K562 (cell line): Measurements from ENCODE around the gene CGGBP1. TPM values are rescaled to one million over a fixed set of nuclear protein-coding genes. Genes with fewer than 3 reads are reported as not detected.

Experiments
- ARID1B ChIP-seq: fragments of 450-650 bp; IDR thresholded peaks from 2 replicates; pipeline ENCODE4 v1.6.1; 2016; ENCODE audit warnings: antibody characterized with exemption, mild to moderate bottlenecking, inconsistent platforms
- BRD9 ChIP-seq: fragments of 450-650 bp; IDR thresholded peaks from 2 replicates; pipeline ENCODE4 v1.6.1; 2018; ENCODE audit warnings: low read depth; ENCODE audit not compliant: partially characterized antibody
- CEBPB ChIP-seq: fragments of 450-650 bp; IDR thresholded peaks from 2 replicates; pipeline ENCODE4 v1.6.1; 2016; ENCODE audit warnings: missing genetic modification characterization, missing compliant biosample characterization
- CEBPG ChIP-seq, 3 experiments: fragments of 200-800 bp in 1 of 3; sonication (Bioruptor generic) in 1 of 3; sonication (generic) in 1 of 3; formaldehyde crosslinking in 1 of 3; IDR thresholded peaks in 2 of 3; conservative IDR thresholded peaks in 1 of 3; 2 replicates each; pipeline versions ENCODE4 v1.6.1 to v1.8.0; 2016 to 2022; ENCODE audit warnings: missing compliant biosample characterization in 2 of 3, missing genetic modification characterization in 2 of 3, mild to moderate bottlenecking in 1 of 3, missing genetic modification reagents in 1 of 3
- CREB3 ChIP-seq: fragments of 450-650 bp; conservative IDR thresholded peaks from 2 replicates; pipeline ENCODE4 v1.6.1; 2016; ENCODE audit warnings: missing genetic modification characterization, low read depth, mild to moderate bottlenecking, missing compliant biosample characterization, moderate library complexity
- GATA2 ChIP-seq: sonication (generic); formaldehyde crosslinking; IDR thresholded peaks from 2 replicates; pipeline ENCODE4 v1.4.0; 2020; ENCODE audit warnings: mild to moderate bottlenecking, missing genetic modification reagents
- ILF3 ChIP-seq: fragments of 450-650 bp; IDR thresholded peaks from 2 replicates; pipeline ENCODE4 v1.6.1; 2018; ENCODE audit warnings: antibody characterized with exemption, mild to moderate bottlenecking, moderate library complexity, borderline replicate concordance
- MCM5 ChIP-seq: fragments of 450-650 bp; IDR thresholded peaks from 2 replicates; pipeline ENCODE4 v1.6.1; 2016; ENCODE audit warnings: low read depth
- MYNN ChIP-seq, 2 experiments: sonication (generic); formaldehyde crosslinking in 1 of 2; IDR thresholded peaks; 2 replicates each; pipeline versions ENCODE4 v1.5.0 to v1.6.1; 2016 to 2020; ENCODE audit warnings: antibody characterized with exemption in 1 of 2, missing genetic modification reagents in 1 of 2
- NFIC ChIP-seq: fragments of 450-650 bp; IDR thresholded peaks from 2 replicates; pipeline ENCODE4 v1.6.1; 2017; ENCODE audit warnings: mild to moderate bottlenecking, inconsistent platforms
- POLR2AphosphoS2 ChIP-seq: IDR thresholded peaks from 2 replicates; pipeline ENCODE4 v1.6.1; 2012; ENCODE audit warnings: low read length, improper control_type of control experiment
- SREBF2 ChIP-seq: sonication (generic); formaldehyde crosslinking; IDR thresholded peaks from 2 replicates; pipeline ENCODE4 v1.4.0; 2020; ENCODE audit warnings: mild to moderate bottlenecking, missing genetic modification reagents
- SRSF9 ChIP-seq: fragments of 200-400 bp; formaldehyde crosslinking; IDR thresholded peaks from 2 replicates; pipeline ENCODE4 v1.6.1; 2017; ENCODE audit warnings: low read depth, low read length, borderline replicate concordance
- TEAD2 ChIP-seq: fragments of 450-650 bp; IDR thresholded peaks from 2 replicates; pipeline ENCODE4 v1.6.1; 2016; ENCODE audit warnings: missing genetic modification characterization, control low read depth, missing compliant biosample characterization
- TGIF2 ChIP-seq: sonication (generic); formaldehyde crosslinking; IDR thresholded peaks from 2 replicates; pipeline ENCODE4 v1.8.1; 2022; ENCODE audit warnings: mild to moderate bottlenecking, missing genetic modification reagents, moderate library complexity
- THRA ChIP-seq: fragments of 450-650 bp; IDR thresholded peaks from 2 replicates; pipeline ENCODE4 v1.6.1; 2017; ENCODE audit warnings: mild to moderate bottlenecking, moderate library complexity
- VEZF1 ChIP-seq: fragments of 200-800 bp; sonication (Bioruptor generic); IDR thresholded peaks from 2 replicates; pipeline ENCODE4 v1.6.1; 2017; ENCODE audit warnings: missing genetic modification characterization, missing compliant biosample characterization
- WHSC1 ChIP-seq: IDR thresholded peaks from one replicate; pipeline ENCODE4 v1.6.1; 2012; ENCODE audit warnings: low read length, control low read depth, inconsistent platforms
- ZBTB1 ChIP-seq: sonication (generic); formaldehyde crosslinking; IDR thresholded peaks from 2 replicates; pipeline ENCODE4 v1.8.1; 2023; ENCODE audit warnings: missing genetic modification reagents, low read depth, mild to moderate bottlenecking, borderline replicate concordance
- ZBTB2 ChIP-seq: fragments of 450-650 bp; IDR thresholded peaks from 2 replicates; pipeline ENCODE4 v1.6.1; 2016; ENCODE audit warnings: antibody characterized with exemption
- ZBTB8A ChIP-seq: fragments of 450-650 bp; IDR thresholded peaks from 2 replicates; pipeline ENCODE4 v1.6.1; 2018; ENCODE audit warnings: mild to moderate bottlenecking, moderate library complexity; ENCODE audit not compliant: partially characterized antibody
- ZNF696 ChIP-seq: fragments of 250-450 bp; sonication (Bioruptor Pico); conservative IDR thresholded peaks from 2 replicates; pipeline ENCODE4 v1.4.0; 2020; ENCODE audit warnings: mild to moderate bottlenecking, moderate library complexity
- ZNF707 ChIP-seq: fragments of 250-450 bp; sonication (Bioruptor Pico); conservative IDR thresholded peaks from 2 replicates; pipeline ENCODE4 v1.8.0; 2022; ENCODE audit warnings: inconsistent platforms, mild to moderate bottlenecking, moderate library complexity
- ZNF764 ChIP-seq: fragments of 250-450 bp; sonication (Bioruptor Pico); IDR thresholded peaks from 2 replicates; pipeline ENCODE4 v1.4.0; 2020; ENCODE audit warnings: low read depth, mild to moderate bottlenecking, moderate library complexity
- polyA plus RNA-seq, 8 experiments: library from polyadenylated mRNA; depleted of rRNA in 4 of 8; stranded (reverse) in 5 of 8; unstranded in 3 of 8; fragments of >200 nt; fragmentation: Nextera tagmentation in 2 of 8; fragmentation: Illumina TruSeq in 1 of 8; extraction: Ambion mirVana in 2 of 8; extraction: Trizol in 1 of 8; gene quantifications; 2 replicates each; pipeline versions ENCODE4 v1.2.1 to v1.2.3, GENCODE V29; 2011 to 2014; ENCODE audit warnings: inconsistent platforms in 1 of 8, missing spikeins in 1 of 8
- total RNA-seq, 7 experiments: library from RNA; depleted of rRNA in 6 of 7; stranded (reverse); fragments of >200 nt in 6 of 7; fragmentation: Illumina TruSeq in 2 of 7; extraction: Trizol in 2 of 7; gene quantifications; 2 replicates each; pipeline versions ENCODE4 v1.2.1 to v1.2.3, GENCODE V29; 2011 to 2021; ENCODE audit warnings: low replicate concordance in 1 of 7

Gene CGGBP1
- total and polyA plus RNA-seq, 9 of the 15 experiments (the other 6 are each of a cell fraction or from before 2014, with no cell fraction given), result 14.4 to 47.8 (median 37.8) TPM

GRCh38 chr3:88058581-88059379, at the start of gene CGGBP1, which contains the start of gene ZNF654 (continued):
- no peak for TF ChIP-seq ZNF764 (CRISPR knock-in tag)
- no peak for TF ChIP-seq CEBPG (CRISPR knock-in tag; IDR thresholded peaks at IDR 0.05)
- no peak for TF ChIP-seq CEBPG (tag; conservative IDR thresholded peaks at IDR 0.05 in 1 of 2, IDR thresholded peaks at IDR 0.05 in 1 of 2)
- TF ChIP-seq CREB3 (tag), result no peak
- TF ChIP-seq CEBPB (tag), result no peak
- peak; percentile 87 for TF ChIP-seq VEZF1 (CRISPR knock-in tag)
- no peak for TF ChIP-seq ZNF696 (CRISPR knock-in tag)
- 0 out of 2 replicates have a peak, but pooled peaks have one; percentile 30 for TF ChIP-seq MYNN (IDR thresholded peaks at IDR 0.05)
- TF ChIP-seq MYNN (CRISPR knock-in tag; IDR thresholded peaks at IDR 0.05), result no peak
- TF ChIP-seq THRA, result no peak
- TF ChIP-seq TGIF2 (CRISPR knock-in tag), result no peak
- TF ChIP-seq ZBTB2, result no peak
- TF ChIP-seq NFIC, result peak; percentile 21
- no peak for TF ChIP-seq MCM5
- TF ChIP-seq POLR2AphosphoS2, result no peak
- TF ChIP-seq SREBF2 (CRISPR knock-in tag), result no peak
- TF ChIP-seq WHSC1, result no peak
- no peak for TF ChIP-seq ILF3
- no peak for TF ChIP-seq BRD9
- TF ChIP-seq SRSF9, result no peak
- no peak for TF ChIP-seq TEAD2 (tag)
- no peak for TF ChIP-seq ARID1B
- no peak for TF ChIP-seq GATA2 (CRISPR knock-in tag)
- no peak for TF ChIP-seq ZNF707 (CRISPR knock-in tag)
- TF ChIP-seq ZBTB1 (CRISPR knock-in tag), result no peak
- TF ChIP-seq ZBTB8A, result no peak
